Right lung (tissue), 5 donors: ENCODE data around the gene SVIL. TPM values are rescaled to one million over a fixed set of nuclear protein-coding genes. Genes with fewer than 3 reads are reported as not detected.
A peak's percentile ranks its signal among the peaks of the same experiment; 100 is the strongest.
"Not testable (repeated sequence)": the region's sequence is repeated elsewhere in the genome, so short reads cannot be mapped to it uniquely, and the experiment has no call there.

Experiments
- DNase-seq, 2 donors: peaks; one replicate each; pipeline ENCODE4 v3.0.0-alpha.2; 2013
- polyA plus RNA-seq, 5 donors: library from polyadenylated mRNA; unstranded; fragments of 120-200 nt; gene quantifications; one replicate each; pipeline versions ENCODE4 v1.2.1 to v1.2.3, GENCODE V29; 2013; ENCODE audit warnings: inconsistent platforms in 1 of 5, low replicate concordance in 1 of 5; ENCODE audit not compliant: insufficient read length in 5 of 5, insufficient read depth in 1 of 5

Gene SVIL
- polyA plus RNA-seq, 5 donors: 41.1 to 59.5 (median 47.9) TPM

GRCh38 chr10:29487032-29487883, 147.5 kb downstream of the SVIL start:
- not testable (repeated sequence) for DNase-seq

DNA sequence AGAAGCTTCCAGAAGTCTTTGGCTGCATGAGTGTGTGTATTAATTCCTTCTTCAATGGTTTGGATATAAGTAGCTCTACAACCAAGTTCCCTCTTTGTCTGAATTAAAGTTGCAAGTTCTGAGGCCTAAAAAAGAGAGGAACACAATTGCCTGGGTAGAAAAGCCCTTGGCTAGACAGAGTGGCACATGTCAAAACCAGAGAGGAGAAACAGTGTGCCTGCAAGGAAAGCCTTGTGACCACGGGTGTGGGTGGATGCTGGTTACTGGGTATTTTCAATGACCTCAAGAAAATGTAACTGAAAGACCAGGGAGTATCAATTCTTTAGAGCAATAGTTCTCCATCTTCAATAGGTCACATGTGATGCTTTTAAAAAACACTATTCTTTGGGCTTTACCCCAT, 148.3 kb downstream of the SVIL start:
- no peak for DNase-seq

- not testable (repeated sequence) for DNase-seq
Observed at GRCh38 chr10:29484677-29485076, 150.1 kb downstream of the SVIL start.

- peak in 1 of 2 donors; percentile 23 for DNase-seq
Observed at GRCh38 chr10:29482591-29483431, 152.0 kb downstream of the SVIL start.

DNA sequence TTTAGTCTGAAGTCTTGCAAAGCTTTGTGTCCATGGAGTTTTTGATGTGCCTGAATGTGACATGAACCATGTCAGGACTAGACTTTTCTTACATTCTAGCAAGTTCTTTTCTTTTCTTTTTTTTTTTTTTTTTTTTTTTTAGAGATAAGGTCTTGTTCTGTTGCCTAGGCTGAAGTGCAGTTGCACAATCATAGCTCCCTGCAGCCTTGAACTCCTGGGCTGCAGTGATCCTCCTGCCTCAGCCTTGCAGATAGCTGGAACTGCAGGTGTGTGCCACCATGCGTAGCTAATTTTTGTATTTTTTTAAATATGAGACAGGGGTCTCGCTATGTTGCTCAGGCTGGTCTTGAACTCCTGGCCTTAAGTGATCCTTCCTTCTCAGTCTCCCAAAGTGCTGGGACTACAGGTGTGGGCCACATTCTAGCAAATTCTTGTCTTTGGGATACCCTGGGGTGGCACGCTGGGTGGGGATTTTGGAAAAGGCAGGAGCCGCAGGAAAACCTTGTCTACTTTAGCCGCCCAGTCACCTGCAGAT, 152.8 kb downstream of the SVIL start:
- DNase-seq: no peak

DNA sequence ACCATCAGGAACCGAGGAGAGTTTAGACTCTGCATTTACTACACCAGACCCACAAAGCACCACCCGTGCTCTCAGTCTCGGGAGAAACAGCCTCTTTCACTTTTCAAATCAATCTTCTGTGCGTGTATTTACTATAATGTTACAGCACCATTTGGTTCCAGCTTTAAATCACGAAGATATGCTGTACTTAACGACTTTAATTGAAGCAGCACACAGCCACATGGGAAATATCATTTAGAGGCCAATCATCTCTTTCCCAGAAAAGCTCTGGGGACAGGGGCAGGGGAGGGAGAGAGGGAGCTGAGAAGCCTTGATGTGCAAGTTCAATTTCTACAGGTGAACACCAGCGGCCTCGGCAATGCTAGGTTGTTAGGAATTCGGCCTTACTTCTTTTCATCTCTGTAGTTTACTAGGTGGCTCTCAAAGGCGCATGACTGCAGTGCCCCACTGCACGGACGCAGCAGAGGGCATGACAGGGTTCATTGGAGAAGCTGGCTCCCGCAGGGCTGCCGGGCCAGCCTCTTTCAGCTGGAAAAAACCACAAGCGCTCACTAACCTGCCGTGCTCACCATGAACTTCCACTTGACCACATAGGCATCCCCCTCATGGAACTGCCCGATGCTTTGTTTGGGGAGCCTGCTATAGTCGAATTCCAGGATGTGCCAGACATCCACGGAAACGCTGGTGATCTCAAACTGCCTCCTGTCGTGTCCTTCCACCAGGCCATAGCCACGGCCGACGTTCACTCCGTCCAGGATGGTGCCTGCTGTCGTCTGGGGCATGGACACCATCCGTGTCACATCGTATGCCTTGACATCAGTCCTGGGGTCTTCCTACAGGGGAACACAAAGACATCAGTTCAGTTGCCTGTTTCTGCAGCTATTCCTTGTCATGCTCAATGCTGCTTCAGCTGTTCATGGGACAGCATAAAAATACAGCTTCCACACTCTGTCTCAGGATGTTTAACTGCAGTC, 154.5 kb downstream of the SVIL start:
- no peak for DNase-seq

DNA sequence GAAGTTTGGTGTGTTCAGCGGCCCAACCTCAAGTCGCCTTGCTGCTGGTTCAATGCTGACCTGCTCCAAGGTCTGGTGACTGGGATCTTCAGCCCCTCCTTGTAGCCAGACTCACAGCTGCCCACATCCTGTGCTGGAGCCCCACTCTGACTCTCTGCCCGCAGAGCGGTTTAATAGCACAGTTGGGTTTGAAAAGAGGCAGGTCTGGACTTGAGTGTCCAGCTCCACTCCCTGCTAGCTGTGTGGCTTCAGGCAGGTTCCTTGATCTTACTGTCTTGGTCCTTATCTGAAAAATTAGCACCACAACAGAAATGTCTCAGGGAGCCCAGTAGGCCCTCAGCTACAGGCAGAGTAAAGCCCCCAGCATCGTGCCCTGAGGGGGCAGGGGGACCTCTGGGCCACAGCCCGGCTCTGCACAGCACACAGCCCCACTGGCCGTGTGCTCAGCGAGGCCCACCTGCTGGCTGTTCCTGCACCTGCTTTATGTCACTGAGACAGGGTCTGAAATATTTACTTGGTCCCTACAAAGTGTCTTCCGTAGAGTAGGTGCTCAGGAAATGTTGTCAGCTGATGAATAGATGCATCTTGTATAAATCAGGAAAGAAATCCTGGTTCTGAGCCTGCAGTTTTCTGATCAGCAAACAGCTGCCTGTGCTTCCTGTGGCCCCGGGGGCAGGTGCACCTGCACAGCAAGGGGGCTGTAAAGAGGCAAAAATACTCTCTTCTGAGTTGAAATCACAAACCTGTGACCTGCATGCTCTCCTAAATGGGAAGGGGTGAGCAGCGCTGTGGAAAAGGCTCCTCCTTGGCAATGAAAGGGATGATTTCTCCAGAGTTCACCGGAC, 155.5 kb downstream of the SVIL start:
- DNase-seq: no peak

DNA sequence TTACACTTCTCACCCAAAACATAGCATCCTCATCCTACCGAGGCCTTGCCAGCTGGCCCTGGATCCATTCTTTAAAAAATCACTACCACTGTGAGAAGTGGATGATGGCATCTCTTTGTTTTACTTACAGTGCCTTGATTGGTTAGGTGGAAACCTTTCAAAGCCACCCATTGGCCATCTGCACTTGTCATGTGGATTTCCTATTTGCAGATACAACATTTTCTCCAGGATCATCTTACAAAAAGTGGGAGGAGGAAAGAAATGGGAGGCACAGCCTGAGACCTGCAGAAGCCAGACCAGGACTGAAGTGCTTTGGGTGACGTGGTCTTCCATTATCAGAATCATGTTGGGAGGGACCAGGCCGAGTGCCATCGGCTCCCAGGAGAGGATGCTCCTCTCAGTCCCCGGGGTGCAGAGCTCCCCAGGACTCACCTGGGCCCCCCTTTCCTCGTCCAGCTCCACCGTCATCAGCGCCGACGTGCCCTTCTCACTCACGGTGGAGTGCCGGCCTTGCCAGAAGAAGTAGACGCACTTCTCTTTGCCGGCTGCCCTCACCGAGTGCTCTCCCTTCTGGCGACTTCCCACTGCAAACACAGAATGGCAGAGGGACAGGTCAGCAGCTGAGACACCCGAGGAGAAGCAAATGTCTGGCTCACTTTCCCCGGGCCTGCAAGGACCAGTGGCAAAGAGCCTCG, 161.2 kb downstream of the SVIL start:
- no peak for DNase-seq

GRCh38 chr10:29473087-29473356, 161.7 kb downstream of the SVIL start:
- DNase-seq: no peak

- no peak for DNase-seq
Observed at GRCh38 chr10:29472301-29473086, 162.3 kb downstream of the SVIL start.

GRCh38 chr10:29471544-29471859, 163.3 kb downstream of the SVIL start:
- no peak for DNase-seq

DNA sequence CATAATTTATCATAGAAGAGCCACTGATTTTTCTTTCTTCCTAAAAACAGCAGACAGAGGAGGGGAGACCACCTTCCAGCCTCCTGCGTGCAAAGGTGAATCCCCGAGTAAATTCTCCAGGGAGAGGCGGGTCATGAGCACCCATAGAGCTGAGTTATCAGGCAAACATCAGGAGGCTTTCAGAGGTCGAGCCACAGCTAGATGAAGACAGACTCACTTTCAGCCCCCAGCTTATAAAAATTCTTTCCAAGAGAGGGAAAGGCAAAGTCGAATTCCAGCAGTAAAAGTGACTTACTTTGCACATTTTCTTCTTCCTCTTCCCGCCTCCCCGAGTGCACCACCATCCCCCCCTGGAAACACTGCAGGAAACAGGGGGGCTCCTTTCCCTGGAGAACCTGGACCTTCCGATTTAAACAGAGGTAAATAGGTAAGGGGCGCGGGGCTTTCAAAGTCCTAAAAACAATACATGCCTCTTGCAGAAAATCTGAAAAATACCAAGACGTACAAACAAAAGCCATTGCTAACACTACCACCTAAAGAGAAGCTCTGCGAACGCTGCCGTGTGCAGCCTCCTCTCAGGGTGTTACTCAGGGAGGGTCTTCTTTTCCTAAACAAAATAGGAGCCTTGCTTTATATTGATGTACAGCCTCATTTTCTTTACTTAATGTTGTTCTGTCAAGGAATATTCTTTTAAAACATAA, 163.8 kb downstream of the SVIL start:
- no peak for DNase-seq

- DNase-seq: no peak
Observed at GRCh38 chr10:29470355-29470705, 164.4 kb downstream of the SVIL start.

DNA sequence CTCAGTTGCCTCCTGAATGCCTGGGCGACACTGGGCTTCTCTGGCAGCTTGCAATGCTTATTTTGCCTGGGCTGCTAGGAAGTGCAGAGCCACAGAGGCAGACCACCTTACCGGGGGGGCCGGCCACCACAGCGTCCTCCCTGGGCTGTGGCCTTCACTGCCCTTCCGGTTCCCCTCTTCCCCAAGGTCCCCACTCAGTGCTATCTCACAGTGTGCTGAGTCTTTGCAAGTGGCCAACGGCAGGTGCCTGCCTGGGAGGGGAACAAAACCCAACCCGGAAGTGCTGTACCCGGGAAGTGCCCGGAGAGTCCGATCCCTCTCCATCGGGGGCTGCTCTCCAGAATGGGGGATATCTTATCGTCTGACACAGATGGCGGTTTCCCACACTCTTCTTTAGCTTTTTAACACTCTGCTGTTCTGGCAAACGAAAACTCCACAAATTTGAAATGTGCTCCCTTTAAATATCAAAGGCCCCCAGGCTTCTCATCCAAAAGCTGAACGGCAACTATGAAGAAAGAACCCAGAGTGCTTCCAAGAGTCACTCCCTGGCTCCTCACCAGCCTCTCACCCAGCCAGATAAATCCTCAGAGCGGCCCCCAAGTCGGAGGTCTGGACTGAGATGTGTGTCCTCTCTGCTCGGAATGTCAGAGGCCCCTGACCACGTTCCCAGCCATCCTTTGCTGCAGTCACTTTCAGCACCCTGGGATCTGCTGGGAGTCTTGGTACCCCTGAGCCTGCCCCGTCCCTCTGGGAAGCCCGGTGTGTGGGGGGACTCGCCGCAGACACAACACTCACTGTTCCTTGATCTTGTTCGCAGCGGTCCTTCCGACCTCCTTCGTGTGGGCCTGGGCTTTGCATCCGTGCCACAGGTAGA, 165.1 kb downstream of the SVIL start:
- no peak for DNase-seq

DNA sequence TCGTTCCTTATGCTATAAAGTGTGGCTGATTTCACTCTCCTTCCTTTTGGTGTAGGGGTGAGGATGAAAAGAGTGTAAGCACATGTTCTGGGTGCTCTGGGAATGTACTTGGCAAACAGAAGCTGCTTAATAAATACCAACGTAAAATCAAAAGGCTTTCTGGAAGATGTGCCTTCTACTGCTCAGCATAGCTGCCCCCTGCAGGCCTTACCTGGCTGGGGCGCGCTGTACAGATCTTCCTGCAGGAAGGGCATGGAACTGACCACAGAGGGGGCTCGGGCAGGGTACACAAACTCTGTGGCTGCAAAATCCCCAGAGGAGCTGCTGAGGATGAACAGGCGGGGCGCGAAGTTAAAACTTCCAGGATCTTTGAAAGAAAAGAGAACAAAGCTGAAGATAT, 169.4 kb downstream of the SVIL start:
- DNase-seq: no peak

- not testable (repeated sequence) for DNase-seq
Observed at GRCh38 chr10:29464671-29465171, 170.1 kb downstream of the SVIL start.

DNA sequence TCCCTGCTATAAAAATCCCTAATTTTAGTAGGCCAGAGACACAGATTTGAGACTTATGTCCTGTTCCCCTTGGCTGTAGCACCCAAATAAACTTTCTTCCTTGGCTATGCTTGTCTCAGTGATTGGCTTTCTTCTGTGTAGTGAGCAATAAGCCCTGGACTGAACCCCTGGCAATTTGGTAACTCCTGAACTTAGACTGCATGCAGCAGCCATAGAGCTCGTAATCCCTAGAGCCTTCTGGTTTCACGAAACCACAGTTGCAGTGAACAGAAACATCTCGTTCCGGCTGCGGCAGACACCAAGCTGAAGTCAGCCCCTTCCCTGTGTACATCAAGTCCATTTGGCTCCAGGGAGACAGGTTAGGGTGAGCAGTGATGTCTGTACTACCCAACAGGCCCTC, 173.7 kb downstream of the SVIL start:
- DNase-seq: no peak

- DNase-seq: not testable (repeated sequence)
Observed at GRCh38 chr10:29458190-29458589, 176.6 kb downstream of the SVIL start.
